Vagina (tissue), 2 donors: ENCODE data around the gene CUL5.

Experiments used
- POLR2AphosphoS5 ChIP-seq, 2 donors: sonication (generic); formaldehyde crosslinking; IDR thresholded peaks; one replicate each; pipeline ENCODE4 v1.9.0; 2017; ENCODE audit warnings: antibody characterized with exemption in 2 of 2, mild to moderate bottlenecking in 2 of 2, low read depth in 1 of 2; ENCODE audit not compliant: insufficient read depth in 1 of 2
- TF ChIP-seq, protein P1 (sequence below), 3 experiments: fragments of 450-650 bp in 2 of 3; fragments of 200-600 bp in 1 of 3; sonication (generic) in 1 of 3; IDR thresholded peaks; one replicate each; pipeline ENCODE4 v1.5.1; 2017 to 2019; ENCODE audit warnings: antibody characterized with exemption in 3 of 3, mild to moderate bottlenecking in 2 of 3, moderate library complexity in 2 of 3

DNA sequence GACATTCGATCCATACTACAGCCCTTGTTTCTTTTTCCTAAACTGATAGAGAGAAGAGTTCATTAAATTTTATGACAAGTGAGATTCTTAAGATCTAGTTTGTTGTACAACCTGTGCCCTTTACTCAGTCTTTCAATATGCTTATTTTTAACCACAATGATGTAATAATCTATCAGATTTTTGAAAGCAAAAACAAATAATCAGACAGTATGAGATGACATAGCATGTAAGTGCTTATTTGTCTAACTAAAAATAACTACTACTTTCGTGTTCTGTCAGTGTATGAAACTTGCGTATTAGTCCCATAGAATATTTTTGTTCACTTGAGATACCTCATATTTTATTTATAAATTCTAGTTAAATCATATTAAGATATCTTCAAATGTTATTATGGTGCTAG lies 47.2 kb upstream of the CUL5 start:
- TF ChIP-seq, protein P1, sequence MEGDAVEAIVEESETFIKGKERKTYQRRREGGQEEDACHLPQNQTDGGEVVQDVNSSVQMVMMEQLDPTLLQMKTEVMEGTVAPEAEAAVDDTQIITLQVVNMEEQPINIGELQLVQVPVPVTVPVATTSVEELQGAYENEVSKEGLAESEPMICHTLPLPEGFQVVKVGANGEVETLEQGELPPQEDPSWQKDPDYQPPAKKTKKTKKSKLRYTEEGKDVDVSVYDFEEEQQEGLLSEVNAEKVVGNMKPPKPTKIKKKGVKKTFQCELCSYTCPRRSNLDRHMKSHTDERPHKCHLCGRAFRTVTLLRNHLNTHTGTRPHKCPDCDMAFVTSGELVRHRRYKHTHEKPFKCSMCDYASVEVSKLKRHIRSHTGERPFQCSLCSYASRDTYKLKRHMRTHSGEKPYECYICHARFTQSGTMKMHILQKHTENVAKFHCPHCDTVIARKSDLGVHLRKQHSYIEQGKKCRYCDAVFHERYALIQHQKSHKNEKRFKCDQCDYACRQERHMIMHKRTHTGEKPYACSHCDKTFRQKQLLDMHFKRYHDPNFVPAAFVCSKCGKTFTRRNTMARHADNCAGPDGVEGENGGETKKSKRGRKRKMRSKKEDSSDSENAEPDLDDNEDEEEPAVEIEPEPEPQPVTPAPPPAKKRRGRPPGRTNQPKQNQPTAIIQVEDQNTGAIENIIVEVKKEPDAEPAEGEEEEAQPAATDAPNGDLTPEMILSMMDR (IDR thresholded peaks at IDR 0.05) = no peak
- no peak for TF ChIP-seq POLR2AphosphoS5 (IDR thresholded peaks at IDR 0.05; ENCODE audit: insufficient read depth in 1 of 2, low read depth in 1 of 2)
